Measurements from ENCODE around the gene CAB39. TPM values are rescaled to one million over a fixed set of nuclear protein-coding genes. Genes with fewer than 3 reads are reported as not detected.

CAB39 gene
- total RNA-seq (77.6 TPM), polyA plus RNA-seq (ENCODE audit: insufficient read depth, low read depth, low replicate concordance) (39.1 TPM)
- long read RNA-seq, donor 1, transcript CAB39-201 (9 exons, 3,826 nt) = major isoform, 6 of 26 reads
- long read RNA-seq, donor 1, partial matches to known transcripts = 18 of 26 reads
- long read RNA-seq, donor 1, other reads (novel, unspliced or antisense) = 0 of 26 reads
- long read RNA-seq, donor 2, transcript CAB39-201 (9 exons, 3,826 nt) = major isoform, 8 of 73 reads
- long read RNA-seq, donor 2, partial matches to known transcripts = 64 of 73 reads
- long read RNA-seq, donor 2, other reads (novel, unspliced or antisense) = 0 of 73 reads
- long read RNA-seq, donor 3, partial matches to known transcripts = 6 of 12 reads
- long read RNA-seq, donor 3, other reads (novel, unspliced or antisense) = 0 of 12 reads
- long read RNA-seq, donor 4, transcript CAB39-206 (2 exons, 561 nt) = major isoform, 5 of 54 reads
- long read RNA-seq, donor 4, partial matches to known transcripts = 46 of 54 reads
- long read RNA-seq, donor 4, other reads (novel, unspliced or antisense) = 0 of 54 reads
- long read RNA-seq, donor 5 = 0 reads
- long read RNA-seq, donor 6, partial matches to known transcripts = 0 of 4 reads
- long read RNA-seq, donor 6, other reads (novel, unspliced or antisense) = 0 of 4 reads
- long read RNA-seq, donor 7, transcript CAB39-201 (9 exons, 3,826 nt) = major isoform, 134 of 143 reads
- long read RNA-seq, donor 7, partial matches to known transcripts = 4 of 143 reads
- long read RNA-seq, donor 7, other reads (novel, unspliced or antisense) = 5 of 143 reads
- long read RNA-seq, donor 8, transcript CAB39-201 (9 exons, 3,826 nt) = major isoform, 8 of 9 reads
- long read RNA-seq, donor 8, partial matches to known transcripts = 0 of 9 reads
- long read RNA-seq, donor 8, other reads (novel, unspliced or antisense) = 0 of 9 reads
- long read RNA-seq, donor 9 = 0 reads
- long read RNA-seq, donor 10, partial matches to known transcripts = 0 of 7 reads
- long read RNA-seq, donor 10, other reads (novel, unspliced or antisense) = 0 of 7 reads

DNA sequence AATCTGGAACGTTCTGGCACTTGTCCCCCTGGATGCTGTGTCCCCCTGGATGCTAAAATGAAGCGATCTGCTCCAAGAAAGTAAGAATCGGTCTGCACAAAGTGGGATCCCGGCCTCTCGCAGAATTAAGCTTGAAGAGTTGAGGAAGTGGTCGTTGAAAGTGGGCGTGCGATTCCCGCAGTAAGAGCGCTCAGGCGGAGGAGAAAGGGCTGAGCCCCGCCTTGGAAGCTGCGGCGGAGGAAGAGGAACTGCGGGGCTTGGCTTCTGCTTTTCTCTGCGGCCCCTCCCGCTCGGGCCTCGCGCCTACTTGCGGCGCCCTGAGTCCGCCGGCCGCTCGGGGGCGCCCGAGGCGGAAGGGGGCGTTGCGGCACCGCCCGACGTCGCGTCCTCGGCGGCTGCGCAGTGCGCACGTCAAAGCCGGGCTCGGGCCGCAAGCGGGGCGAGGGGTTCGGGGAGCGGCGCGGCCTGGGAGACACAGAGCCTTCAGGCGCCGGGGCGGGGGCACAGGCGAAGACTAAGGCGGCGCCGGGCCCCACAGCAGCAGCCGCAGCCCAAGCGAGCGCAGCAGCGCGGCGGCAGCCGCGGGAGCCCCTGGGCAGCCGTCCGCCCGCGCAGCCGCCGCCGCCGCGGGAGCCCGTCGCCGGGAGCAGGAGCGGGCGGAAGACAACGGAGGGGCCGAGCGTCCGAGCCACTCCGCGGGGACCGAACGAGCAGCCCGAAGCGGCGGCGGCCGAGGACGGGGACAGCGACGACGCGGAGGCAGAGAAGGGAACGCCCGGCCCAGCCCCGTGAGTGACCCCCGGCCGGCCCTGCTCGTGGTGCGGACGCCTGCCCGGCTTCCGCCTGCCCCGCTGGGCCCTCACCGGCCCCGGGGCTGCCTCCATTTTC is at the start of gene CAB39:
Gene CAB39, plus strand, starts transcription at position 400 of the 888 bp plus-strand sequence. CDS start 47,160 bp downstream, outside the sequence.
- H3K27ac ChIP-seq (ENCODE audit: low read depth in 2 of 2, low read length in 2 of 2) = peak within 1 kb of the TSS; percentile 85 to 90
- no peaks in the 10 kb centered on the region for H3K36me3 ChIP-seq (ENCODE audit: control insufficient read depth in 2 of 3, insufficient read depth in 3 of 3, low read length in 3 of 3)
- intact Hi-C loops (cut with DNase I) = no loop called here
- H3K27me3 ChIP-seq (ENCODE audit: control insufficient read depth, insufficient read depth, low read length) = no peaks in the 10 kb centered on the region
- peak within 1 kb of the TSS; percentile 74 to 89 (median 86) for H3K4me3 ChIP-seq (ENCODE audit: low read length in 3 of 3)
- peak within 1 kb of the TSS; percentile 66 to 96 (median 89) for H3K9ac ChIP-seq (ENCODE audit: low read length in 3 of 3)
- DNase-seq (peak; percentile 92 to 97 (median 95)), FAIRE-seq (no peak)
- H3K4me1 ChIP-seq (ENCODE audit: control insufficient read depth in 2 of 3, insufficient read depth in 2 of 3, low read depth in 1 of 3, low read length in 3 of 3) = peaks cover 3 to 18% (median 11%) of the 10 kb centered on the region in 3 donors
- TF ChIP-seq, protein P1, sequence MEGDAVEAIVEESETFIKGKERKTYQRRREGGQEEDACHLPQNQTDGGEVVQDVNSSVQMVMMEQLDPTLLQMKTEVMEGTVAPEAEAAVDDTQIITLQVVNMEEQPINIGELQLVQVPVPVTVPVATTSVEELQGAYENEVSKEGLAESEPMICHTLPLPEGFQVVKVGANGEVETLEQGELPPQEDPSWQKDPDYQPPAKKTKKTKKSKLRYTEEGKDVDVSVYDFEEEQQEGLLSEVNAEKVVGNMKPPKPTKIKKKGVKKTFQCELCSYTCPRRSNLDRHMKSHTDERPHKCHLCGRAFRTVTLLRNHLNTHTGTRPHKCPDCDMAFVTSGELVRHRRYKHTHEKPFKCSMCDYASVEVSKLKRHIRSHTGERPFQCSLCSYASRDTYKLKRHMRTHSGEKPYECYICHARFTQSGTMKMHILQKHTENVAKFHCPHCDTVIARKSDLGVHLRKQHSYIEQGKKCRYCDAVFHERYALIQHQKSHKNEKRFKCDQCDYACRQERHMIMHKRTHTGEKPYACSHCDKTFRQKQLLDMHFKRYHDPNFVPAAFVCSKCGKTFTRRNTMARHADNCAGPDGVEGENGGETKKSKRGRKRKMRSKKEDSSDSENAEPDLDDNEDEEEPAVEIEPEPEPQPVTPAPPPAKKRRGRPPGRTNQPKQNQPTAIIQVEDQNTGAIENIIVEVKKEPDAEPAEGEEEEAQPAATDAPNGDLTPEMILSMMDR (IDR thresholded peaks at IDR 0.05; ENCODE audit: borderline replicate concordance, extremely low read depth, insufficient read depth) = peak; percentile 87
- no peaks in the 10 kb centered on the region for H3K9me3 ChIP-seq (ENCODE audit: control insufficient read depth in 2 of 3, insufficient read depth in 1 of 3, low read length in 3 of 3)

DNA sequence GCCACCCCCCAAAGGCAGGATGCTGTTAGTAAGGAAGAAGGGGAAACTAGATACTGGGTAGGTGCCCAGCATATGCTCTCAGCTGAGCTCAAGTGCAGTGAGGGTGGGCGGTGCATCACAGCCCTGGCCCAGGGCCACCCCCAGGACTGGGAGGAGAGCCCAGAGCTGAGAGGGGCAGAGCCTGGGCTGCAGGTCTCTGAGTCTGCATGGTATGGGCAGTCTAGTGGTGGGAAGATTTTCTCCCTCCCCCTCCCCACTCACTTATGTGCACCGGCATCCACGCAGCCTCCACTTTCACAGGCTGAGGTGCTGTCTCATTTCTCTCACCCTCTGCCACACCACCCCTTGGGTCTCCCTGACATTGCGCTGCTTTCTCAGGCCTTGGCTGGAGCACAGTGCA is 48.5 kb upstream of the CAB39 start:
- FAIRE-seq = no peak
- DNase-seq = no peak
- intact Hi-C loops (cut with DNase I) = no loop called here
- H3K27me3 ChIP-seq (ENCODE audit: control insufficient read depth, insufficient read depth, low read length) = no peaks in the 10 kb centered on the region
- H3K36me3 ChIP-seq (ENCODE audit: control insufficient read depth in 2 of 3, insufficient read depth in 3 of 3, low read length in 3 of 3) = no peaks in the 10 kb centered on the region
- no peaks in the 10 kb centered on the region for H3K9me3 ChIP-seq (ENCODE audit: control insufficient read depth in 2 of 3, insufficient read depth in 1 of 3, low read length in 3 of 3)
- TF ChIP-seq, protein P1 (IDR thresholded peaks at IDR 0.05; ENCODE audit: borderline replicate concordance, extremely low read depth, insufficient read depth) = no peak
- no peak overlapping the region for H3K4me3 ChIP-seq (ENCODE audit: low read length in 3 of 3)
- peaks cover 0 to 5% (median 0%) of the 10 kb centered on the region in 3 donors for H3K4me1 ChIP-seq (ENCODE audit: control insufficient read depth in 2 of 3, insufficient read depth in 2 of 3, low read depth in 1 of 3, low read length in 3 of 3)
- H3K27ac ChIP-seq (ENCODE audit: low read depth in 2 of 2, low read length in 2 of 2) = no peak overlapping the region
- no peak overlapping the region for H3K9ac ChIP-seq (ENCODE audit: low read length in 3 of 3)

GRCh38 chr2:230664844-230665243 is 47.8 kb upstream of the CAB39 start:
- no peak for FAIRE-seq

More at GRCh38 chr2:230664844-230665243, 47.8 kb upstream of the CAB39 start:
- no peak overlapping the region for H3K9ac ChIP-seq (ENCODE audit: low read length in 3 of 3)
- peak in 1 of 5 donors; percentile 54 for DNase-seq
- TF ChIP-seq, protein P1 (IDR thresholded peaks at IDR 0.05; ENCODE audit: borderline replicate concordance, extremely low read depth, insufficient read depth) = no peak
- no peak overlapping the region for H3K27ac ChIP-seq (ENCODE audit: low read depth in 2 of 2, low read length in 2 of 2)
- H3K9me3 ChIP-seq (ENCODE audit: control insufficient read depth in 2 of 3, insufficient read depth in 1 of 3, low read length in 3 of 3) = no peaks in the 10 kb centered on the region
- H3K4me1 ChIP-seq (ENCODE audit: control insufficient read depth in 2 of 3, insufficient read depth in 2 of 3, low read depth in 1 of 3, low read length in 3 of 3) = peaks cover 0 to 3% (median 0%) of the 10 kb centered on the region in 3 donors
- no peak overlapping the region for H3K4me3 ChIP-seq (ENCODE audit: low read length in 3 of 3)
- H3K27me3 ChIP-seq (ENCODE audit: control insufficient read depth, insufficient read depth, low read length) = no peaks in the 10 kb centered on the region
- H3K36me3 ChIP-seq (ENCODE audit: control insufficient read depth in 2 of 3, insufficient read depth in 3 of 3, low read length in 3 of 3) = no peaks in the 10 kb centered on the region
- intact Hi-C loops (cut with DNase I) = no loop called here

Measured in kidney (tissue), 22 donors.